Measurements from ENCODE around the gene DPYSL3.
A peak's percentile ranks its signal among the peaks of the same experiment; 100 is the strongest.

Gene DPYSL3

GRCh38 chr5:147539053-147539452 lies 29.2 kb upstream of the DPYSL3 start:
- Histone ChIP-seq H3K27ac (ENCODE audit: low read depth, low read length) (no peak overlapping the region), H3K4me3 (ENCODE audit: low read depth, low read length) (no peak overlapping the region), H3K27me3 (ENCODE audit: control insufficient read depth, insufficient read depth, low read length) (no peaks in the 10 kb centered on the region), H3K4me1 (ENCODE audit: control insufficient read depth, insufficient read depth, low read length) (no peaks in the 10 kb centered on the region), H3K9ac (ENCODE audit: low read depth, low read length) (no peak overlapping the region), H3K36me3 (ENCODE audit: control insufficient read depth, insufficient read depth, low read length) (no peaks in the 10 kb centered on the region), H3K9me3 (ENCODE audit: control insufficient read depth, insufficient read depth, low read length) (no peaks in the 10 kb centered on the region)

GRCh38 chr5:147538236-147538635 lies 28.4 kb upstream of the DPYSL3 start:
- H3K27ac ChIP-seq (ENCODE audit: low read depth, low read length): no peak overlapping the region
- H3K9me3 ChIP-seq (ENCODE audit: control insufficient read depth, insufficient read depth, low read length): no peaks in the 10 kb centered on the region
- no peaks in the 10 kb centered on the region for H3K36me3 ChIP-seq (ENCODE audit: control insufficient read depth, insufficient read depth, low read length)
- no peak overlapping the region for H3K9ac ChIP-seq (ENCODE audit: low read depth, low read length)
- H3K4me3 ChIP-seq (ENCODE audit: low read depth, low read length): no peak overlapping the region
- no peaks in the 10 kb centered on the region for H3K27me3 ChIP-seq (ENCODE audit: control insufficient read depth, insufficient read depth, low read length)
- H3K4me1 ChIP-seq (ENCODE audit: control insufficient read depth, insufficient read depth, low read length): no peaks in the 10 kb centered on the region

GRCh38 chr5:147534172-147534951 lies 24.5 kb upstream of the DPYSL3 start:
- H3K27ac ChIP-seq (ENCODE audit: low read depth, low read length): no peak overlapping the region
- no peaks in the 10 kb centered on the region for H3K36me3 ChIP-seq (ENCODE audit: control insufficient read depth, insufficient read depth, low read length)
- no peak overlapping the region for H3K4me3 ChIP-seq (ENCODE audit: low read depth, low read length)

GRCh38 chr5:147532156-147532555 lies 22.3 kb upstream of the DPYSL3 start:
- Histone ChIP-seq H3K4me3 (ENCODE audit: low read depth, low read length) (no peak overlapping the region), H3K4me1 (ENCODE audit: control insufficient read depth, insufficient read depth, low read length) (no peaks in the 10 kb centered on the region), H3K9me3 (ENCODE audit: control insufficient read depth, insufficient read depth, low read length) (no peaks in the 10 kb centered on the region), H3K36me3 (ENCODE audit: control insufficient read depth, insufficient read depth, low read length) (no peaks in the 10 kb centered on the region), H3K9ac (ENCODE audit: low read depth, low read length) (no peak overlapping the region), H3K27me3 (ENCODE audit: control insufficient read depth, insufficient read depth, low read length) (no peaks in the 10 kb centered on the region), H3K27ac (ENCODE audit: low read depth, low read length) (no peak overlapping the region)

More at GRCh38 chr5:147534172-147534951, 24.5 kb upstream of the DPYSL3 start:
- Histone ChIP-seq H3K9me3 (ENCODE audit: control insufficient read depth, insufficient read depth, low read length) (no peaks in the 10 kb centered on the region), H3K4me1 (ENCODE audit: control insufficient read depth, insufficient read depth, low read length) (no peaks in the 10 kb centered on the region), H3K27me3 (ENCODE audit: control insufficient read depth, insufficient read depth, low read length) (no peaks in the 10 kb centered on the region), H3K9ac (ENCODE audit: low read depth, low read length) (no peak overlapping the region)

GRCh38 chr5:147530530-147531389 lies 20.9 kb upstream of the DPYSL3 start:
- H3K27ac ChIP-seq (ENCODE audit: low read depth, low read length): no peak overlapping the region
- no peak overlapping the region for H3K9ac ChIP-seq (ENCODE audit: low read depth, low read length)
- H3K4me3 ChIP-seq (ENCODE audit: low read depth, low read length): no peak overlapping the region
- H3K27me3 ChIP-seq (ENCODE audit: control insufficient read depth, insufficient read depth, low read length): no peaks in the 10 kb centered on the region
- no peaks in the 10 kb centered on the region for H3K4me1 ChIP-seq (ENCODE audit: control insufficient read depth, insufficient read depth, low read length)
- H3K36me3 ChIP-seq (ENCODE audit: control insufficient read depth, insufficient read depth, low read length): no peaks in the 10 kb centered on the region
- H3K9me3 ChIP-seq (ENCODE audit: control insufficient read depth, insufficient read depth, low read length): no peaks in the 10 kb centered on the region

GRCh38 chr5:147523069-147523468 lies 13.2 kb upstream of the DPYSL3 start:
- H3K27me3 ChIP-seq (ENCODE audit: control insufficient read depth, insufficient read depth, low read length): no peaks in the 10 kb centered on the region
- no peak overlapping the region for H3K4me3 ChIP-seq (ENCODE audit: low read depth, low read length)
- no peak overlapping the region for H3K9ac ChIP-seq (ENCODE audit: low read depth, low read length)
- H3K4me1 ChIP-seq (ENCODE audit: control insufficient read depth, insufficient read depth, low read length): peaks cover 20% of the 10 kb centered on the region
- H3K9me3 ChIP-seq (ENCODE audit: control insufficient read depth, insufficient read depth, low read length): no peaks in the 10 kb centered on the region
- peak overlapping the region; percentile 33 for H3K27ac ChIP-seq (ENCODE audit: low read depth, low read length)
- H3K36me3 ChIP-seq (ENCODE audit: control insufficient read depth, insufficient read depth, low read length): no peaks in the 10 kb centered on the region

- no peaks in the 10 kb centered on the region for H3K9me3 ChIP-seq (ENCODE audit: control insufficient read depth, insufficient read depth, low read length)
- H3K4me3 ChIP-seq (ENCODE audit: low read depth, low read length): no peak overlapping the region
- no peak overlapping the region for H3K9ac ChIP-seq (ENCODE audit: low read depth, low read length)
- peaks cover 20% of the 10 kb centered on the region for H3K4me1 ChIP-seq (ENCODE audit: control insufficient read depth, insufficient read depth, low read length)
- H3K27ac ChIP-seq (ENCODE audit: low read depth, low read length): peak overlapping the region; percentile 72
- no peaks in the 10 kb centered on the region for H3K27me3 ChIP-seq (ENCODE audit: control insufficient read depth, insufficient read depth, low read length)
- no peaks in the 10 kb centered on the region for H3K36me3 ChIP-seq (ENCODE audit: control insufficient read depth, insufficient read depth, low read length)
Measured at GRCh38 chr5:147522435-147522834, 12.6 kb upstream of the DPYSL3 start.

- H3K4me1 ChIP-seq (ENCODE audit: control insufficient read depth, insufficient read depth, low read length): peaks cover 20% of the 10 kb centered on the region
- no peak overlapping the region for H3K27ac ChIP-seq (ENCODE audit: low read depth, low read length)
- H3K9me3 ChIP-seq (ENCODE audit: control insufficient read depth, insufficient read depth, low read length): no peaks in the 10 kb centered on the region
- no peaks in the 10 kb centered on the region for H3K27me3 ChIP-seq (ENCODE audit: control insufficient read depth, insufficient read depth, low read length)
- no peaks in the 10 kb centered on the region for H3K36me3 ChIP-seq (ENCODE audit: control insufficient read depth, insufficient read depth, low read length)
- no peak overlapping the region for H3K4me3 ChIP-seq (ENCODE audit: low read depth, low read length)
- H3K9ac ChIP-seq (ENCODE audit: low read depth, low read length): no peak overlapping the region
Measured at GRCh38 chr5:147520450-147520849, 10.6 kb upstream of the DPYSL3 start.

GRCh38 chr5:147519380-147519779 lies 9.5 kb upstream of the DPYSL3 start:
- Histone ChIP-seq H3K4me1 (ENCODE audit: control insufficient read depth, insufficient read depth, low read length) (peaks cover 20% of the 10 kb centered on the region), H3K9me3 (ENCODE audit: control insufficient read depth, insufficient read depth, low read length) (no peaks in the 10 kb centered on the region), H3K9ac (ENCODE audit: low read depth, low read length) (no peak overlapping the region), H3K27me3 (ENCODE audit: control insufficient read depth, insufficient read depth, low read length) (no peaks in the 10 kb centered on the region), H3K4me3 (ENCODE audit: low read depth, low read length) (no peak overlapping the region), H3K27ac (ENCODE audit: low read depth, low read length) (no peak overlapping the region), H3K36me3 (ENCODE audit: control insufficient read depth, insufficient read depth, low read length) (no peaks in the 10 kb centered on the region)

- Histone ChIP-seq H3K36me3 (ENCODE audit: control insufficient read depth, insufficient read depth, low read length) (no peaks in the 10 kb centered on the region), H3K27ac (ENCODE audit: low read depth, low read length) (no peak overlapping the region), H3K4me1 (ENCODE audit: control insufficient read depth, insufficient read depth, low read length) (peaks cover 14% of the 10 kb centered on the region), H3K9me3 (ENCODE audit: control insufficient read depth, insufficient read depth, low read length) (no peaks in the 10 kb centered on the region), H3K27me3 (ENCODE audit: control insufficient read depth, insufficient read depth, low read length) (no peaks in the 10 kb centered on the region), H3K9ac (ENCODE audit: low read depth, low read length) (no peak overlapping the region), H3K4me3 (ENCODE audit: low read depth, low read length) (no peak overlapping the region)
Measured at GRCh38 chr5:147517383-147517782, 7.5 kb upstream of the DPYSL3 start.

GRCh38 chr5:147515269-147515668 lies 5.4 kb upstream of the DPYSL3 start:
- Histone ChIP-seq H3K9me3 (ENCODE audit: control insufficient read depth, insufficient read depth, low read length) (no peaks in the 10 kb centered on the region), H3K36me3 (ENCODE audit: control insufficient read depth, insufficient read depth, low read length) (no peaks in the 10 kb centered on the region), H3K4me3 (ENCODE audit: low read depth, low read length) (no peak overlapping the region), H3K27me3 (ENCODE audit: control insufficient read depth, insufficient read depth, low read length) (peaks cover 13% of the 10 kb centered on the region), H3K27ac (ENCODE audit: low read depth, low read length) (no peak overlapping the region), H3K4me1 (ENCODE audit: control insufficient read depth, insufficient read depth, low read length) (peaks cover 15% of the 10 kb centered on the region), H3K9ac (ENCODE audit: low read depth, low read length) (no peak overlapping the region)

Measured in HUES48 (cell line).